Glutamatergic neuron (in vitro differentiated cells): ENCODE results near the gene TDRD9. TPM values are rescaled to one million over a fixed set of nuclear protein-coding genes. Genes with fewer than 3 reads are reported as not detected.
"Not testable (repeated sequence)": the region's sequence is repeated elsewhere in the genome, so short reads cannot be mapped to it uniquely, and the experiment has no call there.

Experiments
- DNase-seq: peaks from one replicate; pipeline ENCODE4 v3.0.0; 2022
- H3K27ac Mint-ChIP-seq: one replicate; pipeline ENCODE4 v1.8.0; 2020; ENCODE audit warnings: mild to moderate bottlenecking, mixed read lengths, inconsistent platforms; ENCODE audit not compliant: unreplicated experiment
- H3K27me3 Mint-ChIP-seq: one replicate; pipeline ENCODE4 v1.8.0; 2020; ENCODE audit warnings: mild to moderate bottlenecking, moderate library complexity, mixed read lengths, inconsistent platforms; ENCODE audit not compliant: unreplicated experiment
- H3K36me3 Mint-ChIP-seq: one replicate; pipeline ENCODE4 v1.8.0; 2020; ENCODE audit warnings: mild to moderate bottlenecking, mixed read lengths, inconsistent platforms; ENCODE audit not compliant: unreplicated experiment
- H3K4me1 Mint-ChIP-seq: one replicate; pipeline ENCODE4 v1.8.0; 2020; ENCODE audit warnings: mild to moderate bottlenecking, low read depth, mixed read lengths, inconsistent platforms; ENCODE audit not compliant: unreplicated experiment
- H3K4me3 Mint-ChIP-seq: one replicate; pipeline ENCODE4 v1.8.0; 2020; ENCODE audit warnings: mild to moderate bottlenecking, mixed read lengths, inconsistent platforms; ENCODE audit not compliant: unreplicated experiment
- H3K9me3 Mint-ChIP-seq: one replicate; pipeline ENCODE4 v1.8.0; 2020; ENCODE audit warnings: mild to moderate bottlenecking, moderate library complexity, mixed read lengths, inconsistent platforms; ENCODE audit not compliant: unreplicated experiment
- total RNA-seq: library from RNA; stranded (reverse); fragmentation: NEBNext Ultra II Directional; extraction: Animal tissue kit (Norgen Biotek cat#: 25700); gene quantifications from one replicate; pipeline ENCODE4 v1.2.1, GENCODE V29; 2021; ENCODE audit not compliant: unreplicated experiment
- TF ChIP-seq, protein P1 (sequence below): fragments of 200-600 bp; sonication (generic); IDR thresholded peaks from one replicate; pipeline ENCODE4 v1.5.0; 2021; ENCODE audit not compliant: partially characterized antibody, unreplicated experiment

TDRD9 gene
- total RNA-seq, 1 donor from 2014 or later = not detected

DNA sequence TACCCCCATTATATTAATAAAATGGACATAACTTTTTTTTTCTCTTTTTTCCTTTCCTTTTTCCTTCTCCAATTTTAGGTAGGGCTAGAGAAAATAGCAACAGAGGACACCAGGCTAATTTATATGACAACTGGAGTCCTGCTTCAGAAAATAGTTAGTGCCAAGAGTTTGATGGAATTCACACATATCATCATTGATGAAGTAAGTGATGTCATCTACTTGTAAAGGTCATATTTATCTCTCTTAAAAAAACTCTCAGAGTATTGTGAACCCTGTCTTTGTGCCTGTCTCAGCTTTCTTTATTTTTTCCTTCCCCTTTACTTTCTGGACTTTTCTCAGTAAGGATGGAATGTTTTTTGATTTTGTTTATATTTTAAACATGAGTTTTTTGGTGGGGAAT, 38.4 kb downstream of the TDRD9 start:
- Mint-ChIP-seq H3K27me3 (no peaks in the 10 kb centered on the region), H3K4me1 (no peaks in the 10 kb centered on the region), H3K9me3 (no peaks in the 10 kb centered on the region), H3K4me3 (no peak overlapping the region), H3K27ac (no peak overlapping the region), H3K36me3 (no peaks in the 10 kb centered on the region)
- DNase-seq = no peak
- TF ChIP-seq, protein P1, sequence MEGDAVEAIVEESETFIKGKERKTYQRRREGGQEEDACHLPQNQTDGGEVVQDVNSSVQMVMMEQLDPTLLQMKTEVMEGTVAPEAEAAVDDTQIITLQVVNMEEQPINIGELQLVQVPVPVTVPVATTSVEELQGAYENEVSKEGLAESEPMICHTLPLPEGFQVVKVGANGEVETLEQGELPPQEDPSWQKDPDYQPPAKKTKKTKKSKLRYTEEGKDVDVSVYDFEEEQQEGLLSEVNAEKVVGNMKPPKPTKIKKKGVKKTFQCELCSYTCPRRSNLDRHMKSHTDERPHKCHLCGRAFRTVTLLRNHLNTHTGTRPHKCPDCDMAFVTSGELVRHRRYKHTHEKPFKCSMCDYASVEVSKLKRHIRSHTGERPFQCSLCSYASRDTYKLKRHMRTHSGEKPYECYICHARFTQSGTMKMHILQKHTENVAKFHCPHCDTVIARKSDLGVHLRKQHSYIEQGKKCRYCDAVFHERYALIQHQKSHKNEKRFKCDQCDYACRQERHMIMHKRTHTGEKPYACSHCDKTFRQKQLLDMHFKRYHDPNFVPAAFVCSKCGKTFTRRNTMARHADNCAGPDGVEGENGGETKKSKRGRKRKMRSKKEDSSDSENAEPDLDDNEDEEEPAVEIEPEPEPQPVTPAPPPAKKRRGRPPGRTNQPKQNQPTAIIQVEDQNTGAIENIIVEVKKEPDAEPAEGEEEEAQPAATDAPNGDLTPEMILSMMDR = no peak

DNA sequence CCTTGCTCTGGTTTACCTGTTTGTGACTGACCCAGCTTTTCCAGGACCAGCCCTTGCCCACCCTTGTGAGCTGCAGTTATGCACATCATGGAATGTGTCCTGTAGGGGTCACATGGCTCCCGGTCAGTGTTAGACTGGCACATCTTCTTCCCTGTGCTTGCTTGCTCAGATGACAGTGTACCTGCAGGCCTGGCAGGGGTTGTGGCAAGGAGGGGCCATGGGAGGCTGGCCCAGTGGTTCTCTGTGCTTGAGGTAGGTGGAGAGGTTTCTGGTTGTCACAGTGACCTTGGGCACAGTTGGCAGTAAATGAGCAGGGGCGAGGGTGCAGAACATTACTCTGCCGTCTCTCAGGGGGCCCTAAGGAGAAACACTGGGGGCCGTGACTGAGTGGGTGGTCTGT, 41.7 kb downstream of the TDRD9 start:
- no peak for DNase-seq
- Mint-ChIP-seq H3K27me3 (no peaks in the 10 kb centered on the region), H3K4me1 (no peaks in the 10 kb centered on the region), H3K27ac (no peak overlapping the region), H3K9me3 (no peaks in the 10 kb centered on the region), H3K4me3 (no peak overlapping the region), H3K36me3 (no peaks in the 10 kb centered on the region)
- TF ChIP-seq, protein P1 = no peak

DNA sequence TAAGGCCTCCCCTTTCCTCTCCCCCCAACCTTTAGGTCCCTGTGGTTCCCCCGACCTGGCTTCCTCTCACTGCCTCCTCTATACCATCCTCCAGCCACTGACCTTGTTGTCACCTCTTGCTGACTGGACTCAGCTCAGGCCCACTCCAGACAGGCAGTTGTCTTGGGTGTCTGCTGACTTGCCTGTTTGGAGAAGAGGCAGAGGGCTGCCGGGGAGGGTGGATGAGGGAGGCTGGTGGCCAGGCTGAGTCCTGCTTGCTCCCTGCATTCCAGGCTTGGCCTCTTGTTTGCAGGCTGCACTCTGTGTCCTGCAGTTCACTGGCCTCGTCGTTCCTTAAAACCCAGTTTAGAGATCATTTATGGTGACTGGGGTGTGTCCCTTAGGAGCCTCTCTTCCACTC, 45.1 kb downstream of the TDRD9 start:
- TF ChIP-seq, protein P1 = no peak
- Mint-ChIP-seq H3K27ac (no peak overlapping the region), H3K9me3 (peaks cover 2% of the 10 kb centered on the region), H3K27me3 (peaks cover 2% of the 10 kb centered on the region), H3K36me3 (no peaks in the 10 kb centered on the region), H3K4me3 (no peak overlapping the region), H3K4me1 (no peaks in the 10 kb centered on the region)
- DNase-seq = no peak

DNA sequence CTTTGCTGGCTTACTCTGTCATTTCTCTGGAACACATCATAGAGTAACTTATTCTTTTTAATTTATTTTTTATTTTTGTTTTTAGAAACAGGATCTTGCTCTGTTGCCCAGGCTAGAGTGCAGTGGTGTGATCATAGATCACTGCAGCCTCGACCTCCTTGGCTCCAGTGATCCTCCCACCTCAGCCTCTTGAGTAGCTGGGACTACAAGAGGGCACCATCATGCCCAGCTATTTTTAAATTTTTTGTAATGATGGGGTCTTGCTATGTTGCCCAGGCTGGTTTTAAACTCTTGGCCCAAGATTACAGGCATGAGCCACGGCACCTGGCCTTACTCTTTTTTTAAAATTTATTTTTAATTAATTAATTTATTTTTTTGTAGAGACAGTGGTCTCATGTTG, 46.3 kb downstream of the TDRD9 start:
- DNase-seq = no peak
- peaks cover 2% of the 10 kb centered on the region for H3K9me3 Mint-ChIP-seq
- H3K36me3 Mint-ChIP-seq = no peaks in the 10 kb centered on the region
- TF ChIP-seq, protein P1 = no peak
- H3K27me3 Mint-ChIP-seq = peaks cover 2% of the 10 kb centered on the region
- no peak overlapping the region for H3K27ac Mint-ChIP-seq
- H3K4me1 Mint-ChIP-seq = no peaks in the 10 kb centered on the region
- no peak overlapping the region for H3K4me3 Mint-ChIP-seq

DNA sequence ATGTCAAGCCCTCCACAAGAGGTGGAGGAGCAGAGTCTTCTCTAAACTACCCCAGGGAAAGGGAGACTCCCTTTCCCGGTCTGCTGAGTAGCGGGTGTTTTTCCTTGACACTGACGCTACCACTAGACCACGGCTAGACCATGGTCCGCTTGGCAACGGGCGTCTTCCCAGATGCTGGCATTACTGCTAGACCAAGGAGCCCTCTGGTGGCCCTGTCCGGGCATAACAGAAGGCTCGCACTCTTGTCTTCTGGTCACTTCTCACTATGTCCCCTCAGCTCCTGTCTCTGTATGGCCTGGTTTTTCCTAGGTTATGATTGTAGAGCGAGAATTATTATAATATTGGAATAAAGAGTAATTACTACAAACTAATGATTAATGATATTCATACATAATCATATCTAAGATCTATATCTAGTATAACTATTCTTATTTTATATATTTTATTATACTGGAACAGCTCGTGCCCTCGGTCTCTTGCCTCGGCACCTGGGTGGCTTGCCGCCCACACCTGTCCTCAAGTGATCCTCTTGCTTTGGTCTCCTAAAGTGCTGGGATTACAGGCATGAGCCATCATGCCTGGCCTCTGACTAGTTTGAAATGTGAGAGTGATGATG, 52.5 kb downstream of the TDRD9 start:
- not testable (repeated sequence) for H3K27me3 Mint-ChIP-seq, H3K4me1 Mint-ChIP-seq, H3K4me3 Mint-ChIP-seq, H3K27ac Mint-ChIP-seq
- peaks cover 11% of the 10 kb centered on the region for H3K9me3 Mint-ChIP-seq
- DNase-seq = peak; percentile 58
- TF ChIP-seq, protein P1 = peak; percentile 55
- peaks cover 14% of the 10 kb centered on the region for H3K36me3 Mint-ChIP-seq
